Measurements from ENCODE around the gene ENTREP3.

Gene ENTREP3

GRCh38 chr1:155260276-155260675 is 5.0 kb upstream of the ENTREP3 start:
- H3K27ac ChIP-seq = no peak overlapping the region
- peaks cover 39% of the 10 kb centered on the region for H3K36me3 ChIP-seq (ENCODE audit: insufficient read depth, low read length)
- H3K4me3 ChIP-seq = no peak overlapping the region
- no peak for DNase-seq (ENCODE audit: low read depth, low spot score)
- no peak for TF ChIP-seq POLR2AphosphoS5 (IDR thresholded peaks at IDR 0.05; ENCODE audit: borderline replicate concordance, low read depth, low read length)
- TF ChIP-seq EZH2 (IDR thresholded peaks at IDR 0.05) = no peak
- no peak for TF ChIP-seq FOXP2 (optimal IDR thresholded peaks at IDR 0.05; ENCODE audit: control extremely low read depth, extremely low read length, insufficient read depth)
- no peak overlapping the region for H3K9ac ChIP-seq (ENCODE audit: insufficient read length)
- H3K9me3 ChIP-seq (ENCODE audit: low read depth, low read length) = no peaks in the 10 kb centered on the region

DNA sequence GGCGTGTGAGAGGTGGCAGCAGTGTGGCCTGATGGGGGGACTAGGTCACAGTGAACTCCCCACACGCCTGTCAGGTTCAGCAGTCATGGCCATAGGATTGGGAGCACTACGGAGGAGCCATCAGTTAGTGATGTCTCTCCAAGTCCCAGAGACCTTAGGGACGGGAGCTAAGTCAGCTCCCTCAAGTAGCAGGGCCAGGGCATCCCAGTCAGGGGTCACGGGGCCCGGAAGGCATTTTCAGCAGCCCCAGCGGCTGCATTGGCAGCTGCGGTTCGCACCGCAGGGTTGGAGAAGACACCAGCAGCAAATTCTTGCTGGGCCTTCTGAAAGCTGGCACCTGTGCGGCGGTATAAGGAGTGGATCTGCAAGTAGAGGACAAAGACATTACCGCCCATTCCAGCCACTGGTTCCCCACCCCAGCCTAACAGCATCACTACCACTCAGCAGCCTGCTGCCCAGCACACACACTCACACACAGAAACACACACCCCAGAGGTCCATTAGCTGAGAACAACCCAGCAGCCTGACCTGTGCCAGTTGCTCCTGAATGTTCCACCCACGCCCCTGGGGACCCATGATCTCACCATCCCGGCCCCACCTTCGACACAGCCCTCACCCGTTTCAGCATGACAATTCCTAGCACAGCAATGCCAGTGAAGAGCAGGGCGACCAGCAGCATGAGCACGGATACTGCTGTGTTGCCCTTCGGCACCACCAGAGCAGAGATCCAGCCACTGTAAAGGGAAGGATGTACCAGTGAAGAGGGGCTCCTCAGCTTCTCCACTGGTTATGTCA is 972 bp upstream of the ENTREP3 start:
- DNase-seq (ENCODE audit: low read depth, low spot score) = no peak
- Histone ChIP-seq H3K36me3 (ENCODE audit: insufficient read depth, low read length) (peaks cover 16% of the 10 kb centered on the region; the same call in 1 of the 2 replicates), H3K9ac (ENCODE audit: insufficient read length) (peak overlapping the region; percentile 75), H3K4me3 (peak overlapping the region; percentile 90), H3K27ac (peak overlapping the region; percentile 80), H3K9me3 (ENCODE audit: low read depth, low read length) (no peaks in the 10 kb centered on the region)
- TF ChIP-seq POLR2AphosphoS5 (IDR thresholded peaks at IDR 0.05; ENCODE audit: borderline replicate concordance, low read depth, low read length) (no peak; the same call in 1 of the 2 replicates), FOXP2 (optimal IDR thresholded peaks at IDR 0.05; ENCODE audit: control extremely low read depth, extremely low read length, insufficient read depth) (no peak), EZH2 (IDR thresholded peaks at IDR 0.05) (no peak)

- Histone ChIP-seq H3K9ac (ENCODE audit: insufficient read length) (peak overlapping the region; percentile 75), H3K4me3 (peak overlapping the region; percentile 90), H3K36me3 (ENCODE audit: insufficient read depth, low read length) (peaks cover 12% of the 10 kb centered on the region; the same call in 1 of the 2 replicates), H3K27ac (no peak overlapping the region), H3K9me3 (ENCODE audit: low read depth, low read length) (no peaks in the 10 kb centered on the region)
- no peak for TF ChIP-seq EZH2 (IDR thresholded peaks at IDR 0.05)
- TF ChIP-seq POLR2AphosphoS5 (IDR thresholded peaks at IDR 0.05; ENCODE audit: borderline replicate concordance, low read depth, low read length) = no peak
- no peak for TF ChIP-seq FOXP2 (optimal IDR thresholded peaks at IDR 0.05; ENCODE audit: control extremely low read depth, extremely low read length, insufficient read depth)
- no peak for DNase-seq (ENCODE audit: low read depth, low spot score)
Observed at GRCh38 chr1:155254714-155255242, 505 bp downstream of the ENTREP3 start.

GRCh38 chr1:155254228-155254713 is 1.0 kb downstream of the ENTREP3 start:
- Histone ChIP-seq H3K36me3 (ENCODE audit: insufficient read depth, low read length) (peaks cover 9% of the 10 kb centered on the region; the same call in 1 of the 2 replicates), H3K4me3 (peak overlapping the region; percentile 90), H3K27ac (no peak overlapping the region), H3K9me3 (ENCODE audit: low read depth, low read length) (no peaks in the 10 kb centered on the region), H3K9ac (ENCODE audit: insufficient read length) (peak overlapping the region; percentile 75)
- DNase-seq (ENCODE audit: low read depth, low spot score) = no peak
- TF ChIP-seq POLR2AphosphoS5 (IDR thresholded peaks at IDR 0.05; ENCODE audit: borderline replicate concordance, low read depth, low read length) (no peak), EZH2 (IDR thresholded peaks at IDR 0.05) (no peak), FOXP2 (optimal IDR thresholded peaks at IDR 0.05; ENCODE audit: control extremely low read depth, extremely low read length, insufficient read depth) (no peak)

DNA sequence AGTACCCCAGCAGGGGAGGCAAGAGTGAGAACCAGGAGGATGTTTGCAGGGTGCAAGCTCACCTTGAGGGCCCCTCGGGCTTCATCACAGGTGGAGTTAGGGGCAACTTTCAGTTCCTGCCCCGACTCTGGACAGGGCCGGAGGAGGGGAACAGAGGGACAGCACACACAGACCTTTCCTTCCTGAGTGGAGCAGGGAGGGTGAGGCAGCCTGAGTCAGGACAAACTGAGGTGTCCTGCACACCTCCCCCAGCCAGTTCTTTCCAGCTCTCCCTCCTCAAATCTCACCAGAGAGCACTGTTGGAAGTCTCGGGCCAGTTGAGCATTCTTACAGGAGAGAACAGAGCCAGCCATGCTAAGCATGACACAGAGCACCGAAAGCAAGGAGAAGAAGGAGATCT is 1.5 kb downstream of the ENTREP3 start:
- TF ChIP-seq FOXP2 (optimal IDR thresholded peaks at IDR 0.05; ENCODE audit: control extremely low read depth, extremely low read length, insufficient read depth) (no peak), POLR2AphosphoS5 (IDR thresholded peaks at IDR 0.05; ENCODE audit: borderline replicate concordance, low read depth, low read length) (no peak), EZH2 (IDR thresholded peaks at IDR 0.05) (no peak)
- no peak for DNase-seq (ENCODE audit: low read depth, low spot score)
- H3K27ac ChIP-seq = no peak overlapping the region
- peaks cover 8% of the 10 kb centered on the region; the same call in 1 of the 2 replicates for H3K36me3 ChIP-seq (ENCODE audit: insufficient read depth, low read length)
- H3K9me3 ChIP-seq (ENCODE audit: low read depth, low read length) = no peaks in the 10 kb centered on the region
- H3K4me3 ChIP-seq = peak overlapping the region; percentile 90
- peak overlapping the region; percentile 75 for H3K9ac ChIP-seq (ENCODE audit: insufficient read length)

DNA sequence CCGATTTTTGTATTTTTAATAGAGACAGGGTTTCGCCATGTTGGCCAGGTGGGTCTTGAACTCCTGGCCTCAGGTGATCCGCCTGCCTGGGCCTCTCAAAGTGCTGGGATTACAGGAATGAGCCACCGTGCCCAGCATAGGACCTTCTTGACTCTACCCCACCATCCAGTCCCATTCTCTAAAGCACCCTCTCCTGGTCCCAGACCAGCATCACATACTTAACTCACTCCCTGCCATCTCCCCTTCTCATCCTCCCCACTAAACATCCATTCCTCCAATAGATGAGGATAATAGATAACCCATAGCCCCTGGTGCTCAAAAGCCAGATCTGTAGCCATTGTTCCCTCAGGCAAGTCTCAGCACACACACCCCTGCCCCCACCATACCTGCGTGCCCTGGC is 2.1 kb downstream of the ENTREP3 start:
- peak overlapping the region; percentile 90; the same call in 1 of the 2 replicates for H3K4me3 ChIP-seq

DNA sequence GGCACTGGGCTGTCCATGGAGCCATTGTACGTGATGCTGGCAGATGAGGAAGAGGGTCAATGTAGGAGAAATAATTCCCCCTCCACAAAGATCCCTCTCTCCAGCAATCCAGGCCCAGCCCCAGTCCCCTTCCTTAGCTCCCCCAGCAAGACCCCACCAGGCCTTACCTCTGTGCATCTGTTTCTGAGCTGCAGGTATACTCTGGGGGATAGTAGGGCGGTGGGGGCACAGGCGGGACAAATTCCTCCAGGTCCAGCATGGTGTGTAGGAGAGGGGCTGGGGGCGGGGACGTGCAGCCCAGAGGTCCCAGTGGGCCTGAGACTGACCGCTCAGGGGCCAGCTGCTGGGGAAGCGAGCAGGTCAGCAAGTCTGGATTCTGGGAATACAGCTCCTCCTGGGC is 3.7 kb downstream of the ENTREP3 start:
- Histone ChIP-seq H3K9ac (ENCODE audit: insufficient read length) (no peak overlapping the region), H3K36me3 (ENCODE audit: insufficient read depth, low read length) (peaks cover 7% of the 10 kb centered on the region; the same call in 1 of the 2 replicates)

More for the DNA sequence above, 2.1 kb downstream of the ENTREP3 start:
- no peak overlapping the region for H3K27ac ChIP-seq
- peaks cover 5% of the 10 kb centered on the region; the same call in 1 of the 2 replicates for H3K36me3 ChIP-seq (ENCODE audit: insufficient read depth, low read length)
- H3K9me3 ChIP-seq (ENCODE audit: low read depth, low read length) = no peaks in the 10 kb centered on the region
- no peak for DNase-seq (ENCODE audit: low read depth, low spot score)
- TF ChIP-seq EZH2 (IDR thresholded peaks at IDR 0.05) (no peak), FOXP2 (optimal IDR thresholded peaks at IDR 0.05; ENCODE audit: control extremely low read depth, extremely low read length, insufficient read depth) (no peak), POLR2AphosphoS5 (IDR thresholded peaks at IDR 0.05; ENCODE audit: borderline replicate concordance, low read depth, low read length) (no peak)
- H3K9ac ChIP-seq (ENCODE audit: insufficient read length) = no peak overlapping the region

More for the DNA sequence above, 3.7 kb downstream of the ENTREP3 start:
- Histone ChIP-seq H3K9me3 (ENCODE audit: low read depth, low read length) (no peaks in the 10 kb centered on the region), H3K27ac (no peak overlapping the region), H3K4me3 (no peak overlapping the region)
- no peak for TF ChIP-seq POLR2AphosphoS5 (IDR thresholded peaks at IDR 0.05; ENCODE audit: borderline replicate concordance, low read depth, low read length)
- no peak for TF ChIP-seq EZH2 (IDR thresholded peaks at IDR 0.05)
- TF ChIP-seq FOXP2 (optimal IDR thresholded peaks at IDR 0.05; ENCODE audit: control extremely low read depth, extremely low read length, insufficient read depth) = no peak
- DNase-seq (ENCODE audit: low read depth, low spot score) = no peak

Measured in SK-N-MC (cell line).